Measurements from ENCODE around the gene UIMC1.

Gene UIMC1

GRCh38 chr5:176952531-176953193 is 53.9 kb downstream of the UIMC1 start:
- no peak for DNase-seq

- DNase-seq = no peak
Observed at GRCh38 chr5:176948458-176948857, 58.1 kb downstream of the UIMC1 start.

GRCh38 chr5:176947847-176948246 is 58.7 kb downstream of the UIMC1 start:
- DNase-seq = no peak

GRCh38 chr5:176944268-176944667 is 62.3 kb downstream of the UIMC1 start:
- DNase-seq = no peak

GRCh38 chr5:176943816-176944215 is 62.8 kb downstream of the UIMC1 start:
- no peak for DNase-seq

GRCh38 chr5:176941951-176942350 is 64.6 kb downstream of the UIMC1 start:
- DNase-seq = no peak

GRCh38 chr5:176938472-176938871 is 68.1 kb downstream of the UIMC1 start:
- DNase-seq = no peak

- no peak for DNase-seq
Observed at GRCh38 chr5:176935017-176935416, 71.6 kb downstream of the UIMC1 start.

- DNase-seq = no peak
Observed at GRCh38 chr5:176934309-176934930, 72.2 kb downstream of the UIMC1 start.

- DNase-seq = no peak
Observed at GRCh38 chr5:176929654-176930053, 76.9 kb downstream of the UIMC1 start.

- DNase-seq = no peak
Observed at GRCh38 chr5:176927562-176927961, 79.0 kb downstream of the UIMC1 start.

- DNase-seq = no peak
Observed at GRCh38 chr5:176922817-176923216, 83.8 kb downstream of the UIMC1 start.

GRCh38 chr5:176921714-176922113 is 84.9 kb downstream of the UIMC1 start:
- DNase-seq = no peak

- no peak for DNase-seq
Observed at GRCh38 chr5:176918613-176919012, 88.0 kb downstream of the UIMC1 start.

GRCh38 chr5:176916337-176916736 is 90.2 kb downstream of the UIMC1 start:
- DNase-seq = no peak

GRCh38 chr5:176915906-176916305 is 90.7 kb downstream of the UIMC1 start:
- DNase-seq = no peak

GRCh38 chr5:176912115-176912514 is 94.5 kb downstream of the UIMC1 start:
- no peak for DNase-seq

GRCh38 chr5:176908675-176909368 is 97.8 kb downstream of the UIMC1 start:
- no peak for DNase-seq

GRCh38 chr5:176906796-176907195 is 99.8 kb downstream of the UIMC1 start:
- no peak for DNase-seq

- no peak for DNase-seq
Observed at GRCh38 chr5:176906126-176906525, 100.5 kb downstream of the UIMC1 start.

GRCh38 chr5:176904276-176904675 is 102.3 kb downstream of the UIMC1 start:
- DNase-seq = no peak

- DNase-seq = no peak
Observed at GRCh38 chr5:176902911-176903664, 103.5 kb downstream of the UIMC1 start.

GRCh38 chr5:176902102-176902814 is 104.3 kb downstream of the UIMC1 start:
- no peak for DNase-seq
